Measurements from ENCODE around the gene LCN15.
A peak's percentile ranks its signal among the peaks of the same experiment; 100 is the strongest.

The LCN15 gene

DNA sequence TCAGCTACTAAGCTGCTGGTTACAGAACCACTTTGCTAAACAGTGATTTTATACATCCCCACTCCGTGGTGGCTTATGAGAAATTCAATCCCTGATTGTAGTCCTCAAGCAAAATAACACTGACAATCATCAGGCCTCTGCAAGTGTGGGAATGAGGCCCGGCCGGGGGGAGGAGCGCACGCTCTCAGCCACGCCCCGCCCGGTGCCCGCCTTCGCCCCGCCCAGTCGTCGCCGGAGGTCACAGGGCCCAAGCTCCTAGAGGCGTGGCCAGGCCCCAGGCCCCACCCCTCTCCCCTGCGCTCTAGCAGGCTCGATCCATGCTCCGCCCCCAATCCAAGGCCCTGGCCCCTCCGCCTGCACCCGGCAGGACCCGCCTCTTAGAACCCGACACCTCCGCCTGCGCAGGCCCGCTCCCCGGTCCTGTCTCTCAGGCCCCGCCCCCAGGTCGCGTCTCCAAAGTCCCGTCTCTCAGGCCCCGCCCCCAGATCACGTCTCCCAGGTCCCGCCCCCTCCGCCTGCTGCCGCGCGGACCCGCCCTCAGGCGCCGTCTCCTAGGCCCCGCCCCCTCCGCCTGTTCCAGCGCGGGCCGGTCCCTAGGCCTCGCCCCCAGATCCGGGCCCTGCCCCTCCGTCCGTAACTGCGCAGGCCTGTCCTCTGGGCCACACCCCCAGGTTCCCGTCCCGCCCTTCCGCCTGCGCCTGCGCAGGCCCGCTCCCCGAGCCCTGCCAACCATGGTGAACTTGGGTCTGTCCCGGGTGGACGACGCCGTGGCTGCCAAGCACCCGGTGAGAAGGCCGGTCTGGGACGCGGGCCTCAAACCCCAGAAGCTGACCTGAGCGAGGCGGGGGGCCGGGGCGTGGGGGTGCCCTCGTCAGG lies 26.6 kb upstream of the LCN15 start, which contains the start of gene TMEM141 (continued):
- TF ChIP-seq ZNF24 (tag by site-specific recombination; IDR thresholded peaks at IDR 0.05): no peak
- TF ChIP-seq GLIS1 (tag by site-specific recombination; IDR thresholded peaks at IDR 0.05): peak; percentile 64
- TF ChIP-seq ZNF843 (tag by site-specific recombination; IDR thresholded peaks at IDR 0.05): no peak
- no peak for TF ChIP-seq ZNF423 (tag by site-specific recombination; IDR thresholded peaks at IDR 0.05)
- 0 out of 2 replicates have a peak, but pooled peaks have one; percentile 25 for TF ChIP-seq ZNF2 (tag by site-specific recombination; IDR thresholded peaks at IDR 0.05)
- no peak for TF ChIP-seq ZBTB48 (tag by site-specific recombination; IDR thresholded peaks at IDR 0.05)
- TF ChIP-seq TSHZ1 (tag by site-specific recombination; IDR thresholded peaks at IDR 0.05; ENCODE audit: borderline replicate concordance): no peak; the same call in 1 of the 2 replicates
- no peak for TF ChIP-seq ZNF707 (tag by site-specific recombination; IDR thresholded peaks at IDR 0.05)
- no peak for TF ChIP-seq BCL11B (tag by site-specific recombination; IDR thresholded peaks at IDR 0.05; ENCODE audit: low read depth)
- TF ChIP-seq ZFHX2 (tag by site-specific recombination; conservative IDR thresholded peaks at IDR 0.05): peak; percentile 55
- no peak for TF ChIP-seq RBAK (tag by site-specific recombination; IDR thresholded peaks at IDR 0.05)
- TF ChIP-seq ZEB2 (tag by site-specific recombination; IDR thresholded peaks at IDR 0.05): peak; percentile 62
- TF ChIP-seq MYNN (tag by site-specific recombination; IDR thresholded peaks at IDR 0.05; ENCODE audit: borderline replicate concordance): no peak
- TF ChIP-seq ZNF335 (tag by site-specific recombination; conservative IDR thresholded peaks at IDR 0.05): peak; percentile 50
- no peak for TF ChIP-seq ZNF16 (tag by site-specific recombination; IDR thresholded peaks at IDR 0.05; ENCODE audit: low read depth)
- TF ChIP-seq ZNF214 (tag by site-specific recombination; IDR thresholded peaks at IDR 0.05; ENCODE audit: borderline replicate concordance): no peak
- TF ChIP-seq ATF2 (tag by site-specific recombination; IDR thresholded peaks at IDR 0.05; ENCODE audit: low read depth): no peak
- no peak for TF ChIP-seq ZNF510 (tag by site-specific recombination; IDR thresholded peaks at IDR 0.05; ENCODE audit: insufficient replicate concordance)
- TF ChIP-seq ZNF121 (tag by site-specific recombination; IDR thresholded peaks at IDR 0.05): no peak
- no peak for TF ChIP-seq ZBTB49 (tag by site-specific recombination; IDR thresholded peaks at IDR 0.05; ENCODE audit: low read depth)
- TF ChIP-seq ZFP41 (tag by site-specific recombination; IDR thresholded peaks at IDR 0.05; ENCODE audit: borderline replicate concordance): no peak
- peak; percentile 50 for TF ChIP-seq ZIC2 (tag by site-specific recombination; IDR thresholded peaks at IDR 0.05)
- TF ChIP-seq ZNF292 (tag by site-specific recombination; IDR thresholded peaks at IDR 0.05; ENCODE audit: borderline replicate concordance, low read depth): no peak
- TF ChIP-seq MZF1 (tag by site-specific recombination; IDR thresholded peaks at IDR 0.05; ENCODE audit: borderline replicate concordance): peak; percentile 98
- peak; percentile 82 for TF ChIP-seq IKZF3 (tag by site-specific recombination; IDR thresholded peaks at IDR 0.05)
- TF ChIP-seq OSR2 (tag by site-specific recombination; IDR thresholded peaks at IDR 0.05): peak; percentile 79
- no peak; the same call in 1 of the 2 replicates for TF ChIP-seq ZNF366 (tag by site-specific recombination; conservative IDR thresholded peaks at IDR 0.05)
- no peak for TF ChIP-seq ZNF280D (tag by site-specific recombination; IDR thresholded peaks at IDR 0.05)
- no peak for TF ChIP-seq ZFP69B (tag by site-specific recombination; IDR thresholded peaks at IDR 0.05)

Data from HEK293 (cell line).